ENCODE data around the gene ATE1.
"Not testable (repeated sequence)": the region's sequence is repeated elsewhere in the genome, so short reads cannot be mapped to it uniquely, and the experiment has no call there.

Gene ATE1

GRCh38 chr10:121708728-121709674, 218.8 kb downstream of the ATE1 start:
- DNase-seq (ENCODE audit: low read depth, low spot score), result peak; percentile 10
- in situ Hi-C loops (cut with HindIII; ENCODE audit: low sequenced_read_pairs), result no loop called here
- no peak overlapping the region for H3K4me3 ChIP-seq (ENCODE audit: low read depth, low read length)
- TF ChIP-seq CTCF (IDR thresholded peaks at IDR 0.05; ENCODE audit: low read depth, low read length), result no peak

- DNase-seq (ENCODE audit: low read depth, low spot score), result peak; percentile 65
- no peak for TF ChIP-seq CTCF (IDR thresholded peaks at IDR 0.05; ENCODE audit: low read depth, low read length)
- in situ Hi-C loops (cut with HindIII; ENCODE audit: low sequenced_read_pairs), result no loop called here
- no peak overlapping the region for H3K4me3 ChIP-seq (ENCODE audit: low read depth, low read length)
These were observed 225.2 kb downstream of the ATE1 start for GRCh38 chr10:121702351-121703320.

GRCh38 chr10:121700416-121700815, 227.4 kb downstream of the ATE1 start:
- in situ Hi-C loops (cut with HindIII; ENCODE audit: low sequenced_read_pairs), result no loop called here
- no peak overlapping the region for H3K4me3 ChIP-seq (ENCODE audit: low read depth, low read length)
- no peak for DNase-seq (ENCODE audit: low read depth, low spot score)
- TF ChIP-seq CTCF (IDR thresholded peaks at IDR 0.05; ENCODE audit: low read depth, low read length), result no peak

GRCh38 chr10:121699703-121700102, 228.1 kb downstream of the ATE1 start:
- DNase-seq (ENCODE audit: low read depth, low spot score); H3K4me3 ChIP-seq (ENCODE audit: low read depth, low read length); in situ Hi-C loops (cut with HindIII; ENCODE audit: low sequenced_read_pairs): not testable (repeated sequence)

- in situ Hi-C loops (cut with HindIII; ENCODE audit: low sequenced_read_pairs), result no loop called here
- no peak overlapping the region for H3K4me3 ChIP-seq (ENCODE audit: low read depth, low read length)
- no peak for TF ChIP-seq CTCF (IDR thresholded peaks at IDR 0.05; ENCODE audit: low read depth, low read length)
- DNase-seq (ENCODE audit: low read depth, low spot score), result no peak
These were observed 228.9 kb downstream of the ATE1 start for GRCh38 chr10:121698902-121699301.

GRCh38 chr10:121698336-121698735, 229.5 kb downstream of the ATE1 start:
- no peak overlapping the region for H3K4me3 ChIP-seq (ENCODE audit: low read depth, low read length)

More at GRCh38 chr10:121698336-121698735, 229.5 kb downstream of the ATE1 start:
- no peak for DNase-seq (ENCODE audit: low read depth, low spot score)
- TF ChIP-seq CTCF (IDR thresholded peaks at IDR 0.05; ENCODE audit: low read depth, low read length), result no peak
- in situ Hi-C loops (cut with HindIII; ENCODE audit: low sequenced_read_pairs), result no loop called here

Measured in astrocyte of the spinal cord (primary cell).